GM23338 (cell line): ENCODE data around the gene COA1. TPM values are rescaled to one million over a fixed set of nuclear protein-coding genes. Genes with fewer than 3 reads are reported as not detected.

Experiments
- ATAC-seq: fragments of 200-7000 bp; cut with Tn5 transposase; 3 replicates; pipeline ENCODE4 v1.9.1; 2020
- DNase-seq: peaks from one replicate; pipeline ENCODE4 v3.0.0-alpha.2; 2015; ENCODE audit warnings: low spot score
- H2AFZ ChIP-seq: fragments of 200-600 bp; sonication (generic); 2 replicates; pipeline ENCODE4 v1.8.0; 2016; ENCODE audit warnings: antibody characterized with exemption, mild to moderate bottlenecking, moderate library complexity
- H3F3A ChIP-seq: fragments of 200-600 bp; sonication (generic); replicated peaks from 2 replicates; pipeline ENCODE4 v1.8.0; 2017; ENCODE audit warnings: antibody characterized with exemption, mixed run types, low read depth
- H3K27ac ChIP-seq: fragments of 200-600 bp; sonication (generic); 2 replicates; pipeline ENCODE4 v1.6.1; 2016; ENCODE audit warnings: low read depth
- H3K27me3 ChIP-seq: fragments of 200-600 bp; sonication (generic); 2 replicates; pipeline ENCODE4 v1.8.0; 2016; ENCODE audit warnings: mild to moderate bottlenecking, mixed run types, moderate library complexity; ENCODE audit not compliant: insufficient read depth
- H3K36me3 ChIP-seq: fragments of 200-600 bp; sonication (generic); 2 replicates; pipeline ENCODE4 v1.8.0; 2016; ENCODE audit warnings: mild to moderate bottlenecking; ENCODE audit not compliant: insufficient read depth
- H3K4me1 ChIP-seq: fragments of 200-600 bp; sonication (generic); 2 replicates; pipeline ENCODE4 v1.8.0; 2016; ENCODE audit warnings: mild to moderate bottlenecking, moderate library complexity; ENCODE audit not compliant: insufficient read depth
- H3K4me2 ChIP-seq: fragments of 200-600 bp; sonication (generic); 2 replicates; pipeline ENCODE4 v1.7.1; 2017; ENCODE audit warnings: mixed run types
- H3K4me3 ChIP-seq: fragments of 200-600 bp; sonication (generic); 2 replicates; pipeline ENCODE4 v1.6.1; 2016; ENCODE audit warnings: mixed run types
- H3K79me2 ChIP-seq: fragments of 200-600 bp; sonication (generic); replicated peaks from 2 replicates; pipeline ENCODE4 v1.8.0; 2017; ENCODE audit warnings: mild to moderate bottlenecking; ENCODE audit not compliant: insufficient read depth
- H3K9me2 ChIP-seq: fragments of 200-600 bp; sonication (generic); 2 replicates; pipeline ENCODE4 v1.8.0; 2017; ENCODE audit not compliant: insufficient read depth
- H4K20me1 ChIP-seq: fragments of 200-600 bp; sonication (generic); replicated peaks from 2 replicates; pipeline ENCODE4 v1.8.0; 2017; ENCODE audit warnings: mild to moderate bottlenecking; ENCODE audit not compliant: insufficient read depth
- H3K27ac Mint-ChIP-seq: 2 replicates; pipeline ENCODE4 v1.8.0; 2020; ENCODE audit warnings: inconsistent platforms, mild to moderate bottlenecking, moderate library complexity, mixed read lengths
- H3K27me3 Mint-ChIP-seq: 3 replicates; pipeline ENCODE4 v1.8.0; 2022; ENCODE audit warnings: low read depth, mild to moderate bottlenecking, moderate library complexity, mixed read lengths, inconsistent platforms; ENCODE audit not compliant: insufficient read depth, poor library complexity
- H3K36me3 Mint-ChIP-seq: 3 replicates; pipeline ENCODE4 v1.8.0; 2021; ENCODE audit warnings: low read depth, mild to moderate bottlenecking, inconsistent platforms, moderate library complexity, mixed read lengths
- H3K4me1 Mint-ChIP-seq: 3 replicates; pipeline ENCODE4 v1.8.0; 2020; ENCODE audit warnings: mild to moderate bottlenecking, inconsistent platforms, mixed read lengths
- H3K4me3 Mint-ChIP-seq: 3 replicates; pipeline ENCODE4 v1.8.0; 2021; ENCODE audit warnings: moderate library complexity, mild to moderate bottlenecking, inconsistent platforms, mixed read lengths
- H3K9me3 Mint-ChIP-seq: 3 replicates; pipeline ENCODE4 v1.8.0; 2020; ENCODE audit warnings: moderate library complexity, mild to moderate bottlenecking, inconsistent platforms, mixed read lengths
- CREB1 ChIP-seq: fragments of 250-450 bp; sonication (Bioruptor Pico); IDR thresholded peaks from 2 replicates; pipeline ENCODE4 v1.5.0; 2020; ENCODE audit warnings: low read depth, mild to moderate bottlenecking, moderate library complexity
- EZH2 ChIP-seq: fragments of 200-600 bp; sonication (generic); IDR thresholded peaks from one replicate; pipeline ENCODE4 v1.8.0; 2017; ENCODE audit warnings: antibody characterized with exemption, mild to moderate bottlenecking, low read depth; ENCODE audit not compliant: unreplicated experiment
- EZH2phosphoT487 ChIP-seq: fragments of 200-600 bp; sonication (generic); IDR thresholded peaks from one replicate; pipeline ENCODE4 v1.8.1; 2018; ENCODE audit warnings: antibody characterized with exemption; ENCODE audit not compliant: unreplicated experiment
- JUNB ChIP-seq: IDR thresholded peaks from one replicate; pipeline ENCODE4 v1.6.1; 2016; ENCODE audit warnings: antibody characterized with exemption; ENCODE audit not compliant: unreplicated experiment
- NANOG ChIP-seq: IDR thresholded peaks from 2 replicates; pipeline ENCODE4 v1.6.1; 2016; ENCODE audit warnings: antibody characterized with exemption, borderline replicate concordance
- POLR2AphosphoS5 ChIP-seq: IDR thresholded peaks from 2 replicates; pipeline ENCODE4 v1.6.1; 2016; ENCODE audit warnings: antibody characterized with exemption, low read depth
- STAT1 ChIP-seq: IDR thresholded peaks from one replicate; pipeline ENCODE4 v1.6.1; 2016; ENCODE audit warnings: antibody characterized with exemption; ENCODE audit not compliant: unreplicated experiment
- ZNF114 ChIP-seq: fragments of 250-450 bp; sonication (Bioruptor Pico); IDR thresholded peaks from 2 replicates; pipeline ENCODE4 v1.5.0; 2020; ENCODE audit warnings: mild to moderate bottlenecking, moderate library complexity
- ZNF331 ChIP-seq: fragments of 250-450 bp; sonication (Bioruptor Pico); IDR thresholded peaks from 2 replicates; pipeline ENCODE4 v1.5.0; 2020; ENCODE audit warnings: low read depth, mild to moderate bottlenecking, moderate library complexity
- polyA plus RNA-seq: library from polyadenylated mRNA; unstranded; fragments of >200 nt; fragmentation: Nextera tagmentation; extraction: Ambion mirVana; gene quantifications from 2 replicates; pipeline ENCODE4 v1.2.1, GENCODE V29; 2016
- total RNA-seq: library from RNA; depleted of rRNA; stranded (reverse); fragments of >200 nt; shearing (Covaris generic); gene quantifications from 2 replicates; pipeline ENCODE4 v1.2.3, GENCODE V29; 2014
- TF ChIP-seq, protein P1 (sequence below), 2 experiments: fragments of 200-600 bp in 1 of 2; sonication (generic) in 1 of 2; conservative IDR thresholded peaks; 2 replicates each; pipeline versions ENCODE4 v1.5.1 to v1.6.1; 2016 to 2017; ENCODE audit warnings: antibody characterized with exemption in 2 of 2, low read depth in 2 of 2, mild to moderate bottlenecking in 2 of 2, moderate library complexity in 1 of 2
- TF ChIP-seq, protein P2 (sequence below): IDR thresholded peaks from one replicate; pipeline ENCODE4 v1.6.1; 2018; ENCODE audit warnings: antibody characterized with exemption; ENCODE audit not compliant: unreplicated experiment
- TF ChIP-seq, protein P3 (sequence below): fragments of 250-450 bp; sonication (Bioruptor Pico); IDR thresholded peaks from 2 replicates; pipeline ENCODE4 v1.5.0; 2020; ENCODE audit warnings: mild to moderate bottlenecking, moderate library complexity
- TF ChIP-seq, protein P4 (sequence below): IDR thresholded peaks from 2 replicates; pipeline ENCODE4 v1.6.1; 2016; ENCODE audit warnings: antibody characterized with exemption

Gene COA1
- total and polyA plus RNA-seq, 2 experiments from 2014 or later = 156 to 158 TPM

DNA sequence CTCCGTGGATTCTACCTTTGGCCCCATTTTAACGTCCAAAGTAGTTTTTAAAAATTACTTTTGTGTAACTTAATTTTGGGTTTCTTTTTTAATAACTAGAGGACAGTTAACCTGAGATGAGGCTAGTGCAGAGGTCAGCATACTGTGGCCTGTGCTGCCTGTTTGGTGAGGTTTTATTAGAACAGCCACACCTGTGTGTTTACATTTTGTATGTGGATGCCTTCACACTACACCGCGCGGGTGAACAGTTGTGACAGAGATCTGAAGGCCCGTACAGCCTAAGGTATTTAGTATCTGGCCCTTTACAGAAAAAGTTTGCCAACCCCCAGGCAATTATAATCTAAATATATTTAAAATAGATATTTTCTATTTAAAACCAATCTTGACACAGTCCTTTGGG, 99.5 kb downstream of the COA1 start:
- DNase-seq = no peak
- ATAC-seq = no peak
- H3K27ac Mint-ChIP-seq = no peak overlapping the region
- H3K79me2 ChIP-seq = no peaks in the 10 kb centered on the region
- no peak overlapping the region for H3K4me3 ChIP-seq
- H3K27me3 ChIP-seq = no peaks in the 10 kb centered on the region
- H3K36me3 Mint-ChIP-seq = peaks cover 32% of the 10 kb centered on the region; the same call in 2 of the 3 replicates
- no peaks in the 10 kb centered on the region for H4K20me1 ChIP-seq
- H3K36me3 ChIP-seq = peaks cover 7% of the 10 kb centered on the region; the same call in 1 of the 2 replicates
- H3K9me3 Mint-ChIP-seq = no peaks in the 10 kb centered on the region
- no peak overlapping the region for H3K4me3 Mint-ChIP-seq
- no peak overlapping the region for H3K27ac ChIP-seq
- H3K4me2 ChIP-seq = no peak overlapping the region
- TF ChIP-seq, protein P1, sequence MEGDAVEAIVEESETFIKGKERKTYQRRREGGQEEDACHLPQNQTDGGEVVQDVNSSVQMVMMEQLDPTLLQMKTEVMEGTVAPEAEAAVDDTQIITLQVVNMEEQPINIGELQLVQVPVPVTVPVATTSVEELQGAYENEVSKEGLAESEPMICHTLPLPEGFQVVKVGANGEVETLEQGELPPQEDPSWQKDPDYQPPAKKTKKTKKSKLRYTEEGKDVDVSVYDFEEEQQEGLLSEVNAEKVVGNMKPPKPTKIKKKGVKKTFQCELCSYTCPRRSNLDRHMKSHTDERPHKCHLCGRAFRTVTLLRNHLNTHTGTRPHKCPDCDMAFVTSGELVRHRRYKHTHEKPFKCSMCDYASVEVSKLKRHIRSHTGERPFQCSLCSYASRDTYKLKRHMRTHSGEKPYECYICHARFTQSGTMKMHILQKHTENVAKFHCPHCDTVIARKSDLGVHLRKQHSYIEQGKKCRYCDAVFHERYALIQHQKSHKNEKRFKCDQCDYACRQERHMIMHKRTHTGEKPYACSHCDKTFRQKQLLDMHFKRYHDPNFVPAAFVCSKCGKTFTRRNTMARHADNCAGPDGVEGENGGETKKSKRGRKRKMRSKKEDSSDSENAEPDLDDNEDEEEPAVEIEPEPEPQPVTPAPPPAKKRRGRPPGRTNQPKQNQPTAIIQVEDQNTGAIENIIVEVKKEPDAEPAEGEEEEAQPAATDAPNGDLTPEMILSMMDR (conservative IDR thresholded peaks at IDR 0.05; ENCODE audit: low read depth in 2 of 2) = no peak
- TF ChIP-seq NANOG (no peak), JUNB (no peak), ZNF114 (CRISPR knock-in tag) (no peak), STAT1 (no peak), CREB1 (CRISPR knock-in tag) (no peak), POLR2AphosphoS5 (no peak), EZH2 (no peak), ZNF331 (CRISPR knock-in tag) (no peak), EZH2phosphoT487 (no peak)
- TF ChIP-seq, protein P2, sequence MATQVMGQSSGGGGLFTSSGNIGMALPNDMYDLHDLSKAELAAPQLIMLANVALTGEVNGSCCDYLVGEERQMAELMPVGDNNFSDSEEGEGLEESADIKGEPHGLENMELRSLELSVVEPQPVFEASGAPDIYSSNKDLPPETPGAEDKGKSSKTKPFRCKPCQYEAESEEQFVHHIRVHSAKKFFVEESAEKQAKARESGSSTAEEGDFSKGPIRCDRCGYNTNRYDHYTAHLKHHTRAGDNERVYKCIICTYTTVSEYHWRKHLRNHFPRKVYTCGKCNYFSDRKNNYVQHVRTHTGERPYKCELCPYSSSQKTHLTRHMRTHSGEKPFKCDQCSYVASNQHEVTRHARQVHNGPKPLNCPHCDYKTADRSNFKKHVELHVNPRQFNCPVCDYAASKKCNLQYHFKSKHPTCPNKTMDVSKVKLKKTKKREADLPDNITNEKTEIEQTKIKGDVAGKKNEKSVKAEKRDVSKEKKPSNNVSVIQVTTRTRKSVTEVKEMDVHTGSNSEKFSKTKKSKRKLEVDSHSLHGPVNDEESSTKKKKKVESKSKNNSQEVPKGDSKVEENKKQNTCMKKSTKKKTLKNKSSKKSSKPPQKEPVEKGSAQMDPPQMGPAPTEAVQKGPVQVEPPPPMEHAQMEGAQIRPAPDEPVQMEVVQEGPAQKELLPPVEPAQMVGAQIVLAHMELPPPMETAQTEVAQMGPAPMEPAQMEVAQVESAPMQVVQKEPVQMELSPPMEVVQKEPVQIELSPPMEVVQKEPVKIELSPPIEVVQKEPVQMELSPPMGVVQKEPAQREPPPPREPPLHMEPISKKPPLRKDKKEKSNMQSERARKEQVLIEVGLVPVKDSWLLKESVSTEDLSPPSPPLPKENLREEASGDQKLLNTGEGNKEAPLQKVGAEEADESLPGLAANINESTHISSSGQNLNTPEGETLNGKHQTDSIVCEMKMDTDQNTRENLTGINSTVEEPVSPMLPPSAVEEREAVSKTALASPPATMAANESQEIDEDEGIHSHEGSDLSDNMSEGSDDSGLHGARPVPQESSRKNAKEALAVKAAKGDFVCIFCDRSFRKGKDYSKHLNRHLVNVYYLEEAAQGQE = no peak
- TF ChIP-seq, protein P3, sequence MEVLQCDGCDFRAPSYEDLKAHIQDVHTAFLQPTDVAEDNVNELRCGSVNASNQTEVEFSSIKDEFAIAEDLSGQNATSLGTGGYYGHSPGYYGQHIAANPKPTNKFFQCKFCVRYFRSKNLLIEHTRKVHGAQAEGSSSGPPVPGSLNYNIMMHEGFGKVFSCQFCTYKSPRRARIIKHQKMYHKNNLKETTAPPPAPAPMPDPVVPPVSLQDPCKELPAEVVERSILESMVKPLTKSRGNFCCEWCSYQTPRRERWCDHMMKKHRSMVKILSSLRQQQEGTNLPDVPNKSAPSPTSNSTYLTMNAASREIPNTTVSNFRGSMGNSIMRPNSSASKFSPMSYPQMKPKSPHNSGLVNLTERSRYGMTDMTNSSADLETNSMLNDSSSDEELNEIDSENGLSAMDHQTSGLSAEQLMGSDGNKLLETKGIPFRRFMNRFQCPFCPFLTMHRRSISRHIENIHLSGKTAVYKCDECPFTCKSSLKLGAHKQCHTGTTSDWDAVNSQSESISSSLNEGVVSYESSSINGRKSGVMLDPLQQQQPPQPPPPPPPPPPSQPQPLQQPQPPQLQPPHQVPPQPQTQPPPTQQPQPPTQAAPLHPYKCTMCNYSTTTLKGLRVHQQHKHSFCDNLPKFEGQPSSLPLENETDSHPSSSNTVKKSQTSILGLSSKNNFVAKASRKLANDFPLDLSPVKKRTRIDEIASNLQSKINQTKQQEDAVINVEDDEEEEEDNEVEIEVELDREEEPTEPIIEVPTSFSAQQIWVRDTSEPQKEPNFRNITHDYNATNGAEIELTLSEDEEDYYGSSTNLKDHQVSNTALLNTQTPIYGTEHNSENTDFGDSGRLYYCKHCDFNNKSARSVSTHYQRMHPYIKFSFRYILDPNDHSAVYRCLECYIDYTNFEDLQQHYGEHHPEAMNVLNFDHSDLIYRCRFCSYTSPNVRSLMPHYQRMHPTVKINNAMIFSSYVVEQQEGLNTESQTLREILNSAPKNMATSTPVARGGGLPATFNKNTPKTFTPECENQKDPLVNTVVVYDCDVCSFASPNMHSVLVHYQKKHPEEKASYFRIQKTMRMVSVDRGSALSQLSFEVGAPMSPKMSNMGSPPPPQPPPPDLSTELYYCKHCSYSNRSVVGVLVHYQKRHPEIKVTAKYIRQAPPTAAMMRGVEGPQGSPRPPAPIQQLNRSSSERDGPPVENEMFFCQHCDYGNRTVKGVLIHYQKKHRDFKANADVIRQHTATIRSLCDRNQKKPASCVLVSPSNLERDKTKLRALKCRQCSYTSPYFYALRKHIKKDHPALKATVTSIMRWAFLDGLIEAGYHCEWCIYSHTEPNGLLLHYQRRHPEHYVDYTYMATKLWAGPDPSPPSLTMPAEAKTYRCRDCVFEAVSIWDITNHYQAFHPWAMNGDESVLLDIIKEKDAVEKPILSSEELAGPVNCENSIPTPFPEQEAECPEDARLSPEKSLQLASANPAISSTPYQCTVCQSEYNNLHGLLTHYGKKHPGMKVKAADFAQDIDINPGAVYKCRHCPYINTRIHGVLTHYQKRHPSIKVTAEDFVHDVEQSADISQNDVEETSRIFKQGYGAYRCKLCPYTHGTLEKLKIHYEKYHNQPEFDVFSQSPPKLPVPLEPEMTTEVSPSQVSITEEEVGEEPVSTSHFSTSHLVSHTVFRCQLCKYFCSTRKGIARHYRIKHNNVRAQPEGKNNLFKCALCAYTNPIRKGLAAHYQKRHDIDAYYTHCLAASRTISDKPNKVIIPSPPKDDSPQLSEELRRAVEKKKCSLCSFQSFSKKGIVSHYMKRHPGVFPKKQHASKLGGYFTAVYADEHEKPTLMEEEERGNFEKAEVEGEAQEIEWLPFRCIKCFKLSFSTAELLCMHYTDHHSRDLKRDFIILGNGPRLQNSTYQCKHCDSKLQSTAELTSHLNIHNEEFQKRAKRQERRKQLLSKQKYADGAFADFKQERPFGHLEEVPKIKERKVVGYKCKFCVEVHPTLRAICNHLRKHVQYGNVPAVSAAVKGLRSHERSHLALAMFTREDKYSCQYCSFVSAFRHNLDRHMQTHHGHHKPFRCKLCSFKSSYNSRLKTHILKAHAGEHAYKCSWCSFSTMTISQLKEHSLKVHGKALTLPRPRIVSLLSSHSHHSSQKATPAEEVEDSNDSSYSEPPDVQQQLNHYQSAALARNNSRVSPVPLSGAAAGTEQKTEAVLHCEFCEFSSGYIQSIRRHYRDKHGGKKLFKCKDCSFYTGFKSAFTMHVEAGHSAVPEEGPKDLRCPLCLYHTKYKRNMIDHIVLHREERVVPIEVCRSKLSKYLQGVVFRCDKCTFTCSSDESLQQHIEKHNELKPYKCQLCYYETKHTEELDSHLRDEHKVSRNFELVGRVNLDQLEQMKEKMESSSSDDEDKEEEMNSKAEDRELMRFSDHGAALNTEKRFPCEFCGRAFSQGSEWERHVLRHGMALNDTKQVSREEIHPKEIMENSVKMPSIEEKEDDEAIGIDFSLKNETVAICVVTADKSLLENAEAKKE (CRISPR knock-in tag) = no peak
- TF ChIP-seq, protein P4, sequence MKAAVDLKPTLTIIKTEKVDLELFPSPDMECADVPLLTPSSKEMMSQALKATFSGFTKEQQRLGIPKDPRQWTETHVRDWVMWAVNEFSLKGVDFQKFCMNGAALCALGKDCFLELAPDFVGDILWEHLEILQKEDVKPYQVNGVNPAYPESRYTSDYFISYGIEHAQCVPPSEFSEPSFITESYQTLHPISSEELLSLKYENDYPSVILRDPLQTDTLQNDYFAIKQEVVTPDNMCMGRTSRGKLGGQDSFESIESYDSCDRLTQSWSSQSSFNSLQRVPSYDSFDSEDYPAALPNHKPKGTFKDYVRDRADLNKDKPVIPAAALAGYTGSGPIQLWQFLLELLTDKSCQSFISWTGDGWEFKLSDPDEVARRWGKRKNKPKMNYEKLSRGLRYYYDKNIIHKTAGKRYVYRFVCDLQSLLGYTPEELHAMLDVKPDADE = no peak
- H3K4me1 Mint-ChIP-seq = peaks cover 8% of the 10 kb centered on the region; the same call in 2 of the 3 replicates
- no peaks in the 10 kb centered on the region for H3K9me2 ChIP-seq
- no peaks in the 10 kb centered on the region for H3F3A ChIP-seq
- H3K27me3 Mint-ChIP-seq = peaks cover 5% of the 10 kb centered on the region
- H3K4me1 ChIP-seq = peaks cover 7% of the 10 kb centered on the region
- H2AFZ ChIP-seq = no peak overlapping the region
